Measurements from ENCODE around the gene ADAMTS13. TPM values are rescaled to one million over a fixed set of nuclear protein-coding genes. Genes with fewer than 3 reads are reported as not detected.

Gene ADAMTS13
- total RNA-seq, 4 donors from 2014 or later, result 1.8 to 4.9 (median 3.8) TPM; not detected in 1

- no peaks in the 10 kb centered on the region for H3K27me3 ChIP-seq
- DNase-seq, result no peak
- H3K36me3 ChIP-seq, result no peaks in the 10 kb centered on the region
- H3K4me1 ChIP-seq, result no peaks in the 10 kb centered on the region
- intact Hi-C loops (cut with DNase I; ENCODE audit: low total_unique reads), result no loop called here
- H3K27ac ChIP-seq, result no peak overlapping the region
- no peak for TF ChIP-seq CTCF (IDR thresholded peaks at IDR 0.05)
- TF ChIP-seq POLR2A (IDR thresholded peaks at IDR 0.05), result no peak
- H3K9me3 ChIP-seq, result no peaks in the 10 kb centered on the region
- no peak overlapping the region for H3K4me3 ChIP-seq
These were observed 50.7 kb downstream of the ADAMTS13 start for GRCh38 chr9:133472753-133473378.

GRCh38 chr9:133473743-133474142, 51.6 kb downstream of the ADAMTS13 start:
- no peaks in the 10 kb centered on the region for H3K27me3 ChIP-seq
- H3K27ac ChIP-seq, result no peak overlapping the region
- no peak overlapping the region for H3K4me3 ChIP-seq
- peaks cover 0 to 4% of the 10 kb centered on the region in 2 donors for H3K4me1 ChIP-seq
- DNase-seq, result no peak
- H3K9me3 ChIP-seq, result no peaks in the 10 kb centered on the region
- intact Hi-C loops (cut with DNase I; ENCODE audit: low total_unique reads), result no loop called here
- TF ChIP-seq POLR2A (IDR thresholded peaks at IDR 0.05) (no peak), CTCF (IDR thresholded peaks at IDR 0.05) (no peak)
- no peaks in the 10 kb centered on the region for H3K36me3 ChIP-seq

- Histone ChIP-seq H3K4me3 (no peak overlapping the region), H3K27me3 (no peaks in the 10 kb centered on the region), H3K27ac (no peak overlapping the region), H3K9me3 (no peaks in the 10 kb centered on the region), H3K36me3 (no peaks in the 10 kb centered on the region), H3K4me1 (peaks cover 0 to 5% of the 10 kb centered on the region in 2 donors)
- no peak for DNase-seq
- intact Hi-C loops (cut with DNase I; ENCODE audit: low total_unique reads), result no loop called here
- TF ChIP-seq CTCF (IDR thresholded peaks at IDR 0.05) (no peak), POLR2A (IDR thresholded peaks at IDR 0.05) (no peak)
These were observed 52.0 kb downstream of the ADAMTS13 start for GRCh38 chr9:133474215-133474614.

GRCh38 chr9:133474853-133475252, 52.7 kb downstream of the ADAMTS13 start:
- H3K4me1 ChIP-seq, result peaks cover 0 to 5% of the 10 kb centered on the region in 2 donors
- TF ChIP-seq CTCF (IDR thresholded peaks at IDR 0.05), result no peak
- no peak for TF ChIP-seq POLR2A (IDR thresholded peaks at IDR 0.05)
- intact Hi-C loops (cut with DNase I; ENCODE audit: low total_unique reads), result no loop called here

GRCh38 chr9:133475292-133476012, 53.3 kb downstream of the ADAMTS13 start:
- no peaks in the 10 kb centered on the region for H3K36me3 ChIP-seq
- no peaks in the 10 kb centered on the region for H3K9me3 ChIP-seq
- H3K4me1 ChIP-seq, result peaks cover 0 to 5% of the 10 kb centered on the region in 2 donors
- no peak overlapping the region for H3K27ac ChIP-seq
- H3K4me3 ChIP-seq, result no peak overlapping the region
- intact Hi-C loops (cut with DNase I; ENCODE audit: low total_unique reads), result no loop called here
- TF ChIP-seq POLR2A (IDR thresholded peaks at IDR 0.05), result no peak
- H3K27me3 ChIP-seq, result no peaks in the 10 kb centered on the region
- no peak for DNase-seq

More at GRCh38 chr9:133474853-133475252, 52.7 kb downstream of the ADAMTS13 start:
- no peaks in the 10 kb centered on the region for H3K27me3 ChIP-seq
- H3K27ac ChIP-seq, result no peak overlapping the region
- no peak for DNase-seq
- no peaks in the 10 kb centered on the region for H3K9me3 ChIP-seq
- H3K4me3 ChIP-seq, result no peak overlapping the region
- no peaks in the 10 kb centered on the region for H3K36me3 ChIP-seq
